ENCODE data around the gene GRAP2. TPM values are rescaled to one million over a fixed set of nuclear protein-coding genes. Genes with fewer than 3 reads are reported as not detected.

Gene GRAP2
- total and polyA plus RNA-seq, 2 donors (not counting 3 experiments of a cell fraction or from before 2014, with no cell fraction given): 0.04 TPM; not detected in 1

DNA sequence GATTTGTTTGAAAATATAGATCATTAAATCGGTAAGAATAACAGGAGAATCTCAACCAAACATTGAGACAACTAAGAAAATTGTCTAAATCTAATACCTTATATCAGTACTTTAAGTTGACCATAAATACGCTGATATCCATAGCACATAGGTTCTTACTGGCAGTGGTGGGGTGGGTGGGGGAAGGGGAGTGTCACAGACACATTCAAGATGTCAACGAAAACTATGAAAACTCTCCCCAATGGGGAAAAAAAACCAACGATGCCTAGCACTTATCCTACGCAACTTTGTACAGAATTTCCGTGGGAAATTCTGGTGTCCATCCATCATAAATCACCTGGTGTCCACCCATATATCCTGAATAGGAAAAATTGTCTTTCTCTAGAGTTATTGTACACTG lies 6.2 kb downstream of the GRAP2 start:
- ChIA-PET POLR2A (no interaction called here), CTCF (no interaction called here)
- Histone ChIP-seq H4K20me1 (replicated peaks; ENCODE audit: control insufficient read depth, extremely low read depth, insufficient read depth, low read length) (no peaks in the 10 kb centered on the region), H3K4me3 (replicated peaks in 1 of 3; ENCODE audit: insufficient read depth in 1 of 3, low read depth in 1 of 3, low read length in 3 of 3) (no peak overlapping the region), H3K9ac (replicated peaks; ENCODE audit: extremely low read depth, insufficient read depth, low read length) (no peak overlapping the region), H3K9me3 (replicated peaks; ENCODE audit: control insufficient read depth, insufficient read depth, low read length) (no peaks in the 10 kb centered on the region), H3K9me1 (replicated peaks; ENCODE audit: control insufficient read depth, extremely low read depth, insufficient read depth, low read length) (no peaks in the 10 kb centered on the region), H3K27me3 (ENCODE audit: control insufficient read depth in 2 of 2, insufficient read depth in 2 of 2, low read length in 2 of 2) (peaks cover 7 to 16% of the 10 kb centered on the region in 2 experiments), H3K27ac (ENCODE audit: insufficient read depth, low read depth, low read length) (no peak overlapping the region), H3K4me1 (ENCODE audit: control insufficient read depth, extremely low read depth, insufficient read depth, low read length) (no peaks in the 10 kb centered on the region), H3K36me3 (ENCODE audit: control insufficient read depth in 2 of 2, extremely low read depth in 1 of 2, insufficient read depth in 2 of 2, low read length in 2 of 2) (no peaks in the 10 kb centered on the region), H3K4me2 (ENCODE audit: insufficient read depth, low read length) (no peak overlapping the region), H2AFZ (ENCODE audit: low read depth, low read length) (no peak overlapping the region), H3K79me2 (ENCODE audit: control insufficient read depth, insufficient read depth, low read length) (no peaks in the 10 kb centered on the region)
- DNase-seq (ENCODE audit: low read depth, low spot score): no peak
- intact Hi-C loops (cut with micrococcal nuclease) (no loop called here), dilution Hi-C loops (cut with MboI; ENCODE audit: extremely low pct_ligation_motif_present, low sequenced_read_pairs) (no loop called here)
- TF ChIP-seq, protein P1, sequence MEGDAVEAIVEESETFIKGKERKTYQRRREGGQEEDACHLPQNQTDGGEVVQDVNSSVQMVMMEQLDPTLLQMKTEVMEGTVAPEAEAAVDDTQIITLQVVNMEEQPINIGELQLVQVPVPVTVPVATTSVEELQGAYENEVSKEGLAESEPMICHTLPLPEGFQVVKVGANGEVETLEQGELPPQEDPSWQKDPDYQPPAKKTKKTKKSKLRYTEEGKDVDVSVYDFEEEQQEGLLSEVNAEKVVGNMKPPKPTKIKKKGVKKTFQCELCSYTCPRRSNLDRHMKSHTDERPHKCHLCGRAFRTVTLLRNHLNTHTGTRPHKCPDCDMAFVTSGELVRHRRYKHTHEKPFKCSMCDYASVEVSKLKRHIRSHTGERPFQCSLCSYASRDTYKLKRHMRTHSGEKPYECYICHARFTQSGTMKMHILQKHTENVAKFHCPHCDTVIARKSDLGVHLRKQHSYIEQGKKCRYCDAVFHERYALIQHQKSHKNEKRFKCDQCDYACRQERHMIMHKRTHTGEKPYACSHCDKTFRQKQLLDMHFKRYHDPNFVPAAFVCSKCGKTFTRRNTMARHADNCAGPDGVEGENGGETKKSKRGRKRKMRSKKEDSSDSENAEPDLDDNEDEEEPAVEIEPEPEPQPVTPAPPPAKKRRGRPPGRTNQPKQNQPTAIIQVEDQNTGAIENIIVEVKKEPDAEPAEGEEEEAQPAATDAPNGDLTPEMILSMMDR (IDR thresholded peaks at IDR 0.05; ENCODE audit: extremely low read depth in 1 of 2, insufficient read depth in 1 of 2, low read depth in 1 of 2, low read length in 2 of 2): no peak
- no peak for TF ChIP-seq GATA2 (IDR thresholded peaks at IDR 0.05; ENCODE audit: insufficient read depth, insufficient read length, low read depth, low read length)
- TF ChIP-seq POLR2AphosphoS5 (IDR thresholded peaks at IDR 0.05; ENCODE audit: insufficient read depth, low read depth, low read length): no peak
- no peak for TF ChIP-seq EZH2 (IDR thresholded peaks at IDR 0.05; ENCODE audit: borderline replicate concordance, low read depth, low read length, severe bottlenecking)
- TF ChIP-seq, protein P2, sequence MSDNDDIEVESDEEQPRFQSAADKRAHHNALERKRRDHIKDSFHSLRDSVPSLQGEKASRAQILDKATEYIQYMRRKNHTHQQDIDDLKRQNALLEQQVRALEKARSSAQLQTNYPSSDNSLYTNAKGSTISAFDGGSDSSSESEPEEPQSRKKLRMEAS (IDR thresholded peaks at IDR 0.05; ENCODE audit: insufficient read depth, insufficient read length): no peak
- TF ChIP-seq FOS (IDR thresholded peaks at IDR 0.05; ENCODE audit: borderline replicate concordance, insufficient read depth, low read length): no peak
- no peak for FAIRE-seq
- BruUV-seq (replicated peaks): no TSS peak

Measured in endothelial cell of umbilical vein (primary cell).